A549 (cell line): ENCODE measurements around the gene SUGCT. TPM values are rescaled to one million over a fixed set of nuclear protein-coding genes. Genes with fewer than 3 reads are reported as not detected.

ENCODE experiments used
- ATAC-seq, 2 experiments: fragments of 200-7000 bp in 1 of 2; fragments of >200 bp in 1 of 2; cut with Nextera tagmentation in 1 of 2; cut with Tn5 transposase in 1 of 2; 3 replicates each; pipeline versions ENCODE4 v1.8.0 to v1.9.1; 2018 to 2020; ENCODE audit warnings: mild to moderate bottlenecking in 1 of 2, moderate library complexity in 1 of 2
- CTCF ChIA-PET: fragments of 300-600 bp; sonication (Branson Sonifier 250); formaldehyde crosslinking; extraction: SDS; loops from one replicate; lab custom pipeline; 2021; ENCODE audit warnings: antibody characterized with exemption, inconsistent platforms; lab: Yijun Ruan, JAX
- POLR2A ChIA-PET: fragments of 350-600 bp; formaldehyde crosslinking; extraction: SDS; loops from one replicate; lab custom pipeline; 2021; ENCODE audit warnings: antibody characterized with exemption, inconsistent platforms; lab: Yijun Ruan, JAX
- DNase-seq, 2 experiments: peaks; one replicate each; pipeline versions ENCODE4 v3.0.0 to v3.0.0-alpha.2; 2011 to 2016; ENCODE audit warnings: low read depth in 1 of 2, low spot score in 1 of 2
- FAIRE-seq: peaks from 2 replicates; lab custom pipeline; 2011; peaks lifted over from hg19 to GRCh38; lab: Jason Lieb, UNC
- H3K27ac ChIP-seq, 2 experiments: fragments of >200 bp; sonication (Bioruptor Twin); formaldehyde crosslinking; 3 replicates each; pipeline ENCODE4 v1.5.1; 2016 to 2017
- H3K4me1 ChIP-seq: fragments of >200 bp; sonication (Bioruptor Twin); formaldehyde crosslinking; 3 replicates; pipeline ENCODE4 v1.6.1; 2016
- H3K4me2 ChIP-seq: fragments of >200 bp; sonication (Bioruptor Twin); formaldehyde crosslinking; 3 replicates; pipeline ENCODE4 v1.6.1; 2016
- H3K4me3 ChIP-seq: fragments of >200 bp; sonication (Bioruptor Twin); formaldehyde crosslinking; 3 replicates; pipeline ENCODE4 v1.5.1; 2016
- H3K9me3 ChIP-seq: fragments of >200 bp; sonication (Bioruptor Twin); formaldehyde crosslinking; 3 replicates; pipeline ENCODE4 v1.6.1; 2016
- ATOH8 ChIP-seq: fragments of 250-450 bp; sonication (Bioruptor Pico); IDR thresholded peaks from 2 replicates; pipeline ENCODE4 v1.5.0; 2020; ENCODE audit warnings: low read depth, mild to moderate bottlenecking, moderate library complexity
- BHLHE40 ChIP-seq: IDR thresholded peaks from 2 replicates; pipeline ENCODE4 v1.6.1; 2012; ENCODE audit warnings: low read depth, low read length, inconsistent platforms
- CBX2 ChIP-seq: fragments of 200-600 bp; sonication (generic); IDR thresholded peaks from 2 replicates; pipeline ENCODE4 v1.6.1; 2016; ENCODE audit warnings: low read depth, mild to moderate bottlenecking, borderline replicate concordance
- CHD2 ChIP-seq: fragments of 150-350 bp; IDR thresholded peaks from 2 replicates; pipeline ENCODE4 v1.6.1; 2014; ENCODE audit warnings: low read length; ENCODE audit not compliant: partially characterized antibody
- ELK1 ChIP-seq: fragments of 150-350 bp; IDR thresholded peaks from 2 replicates; pipeline ENCODE4 v1.6.1; 2014; ENCODE audit warnings: low read depth, mild to moderate bottlenecking, low read length
- FOSL2 ChIP-seq, 2 experiments: fragments of 450-650 bp in 1 of 2; fragments of >200 bp in 1 of 2; sonication (Bioruptor Twin) in 1 of 2; formaldehyde crosslinking; IDR thresholded peaks; 2 replicates each; pipeline versions ENCODE4 v1.5.0 to v1.6.1; 2016 to 2020; ENCODE audit warnings: mild to moderate bottlenecking in 1 of 2, moderate library complexity in 1 of 2
- HDAC2 ChIP-seq: fragments of 200-600 bp; sonication (generic); IDR thresholded peaks from 2 replicates; pipeline ENCODE4 v1.6.1; 2016
- HOXA7 ChIP-seq: fragments of 250-450 bp; sonication (Bioruptor Pico); IDR thresholded peaks from 2 replicates; pipeline ENCODE4 v1.5.0; 2020; ENCODE audit warnings: mild to moderate bottlenecking, moderate library complexity
- HOXB13 ChIP-seq: fragments of 250-450 bp; sonication (Bioruptor Pico); IDR thresholded peaks from 2 replicates; pipeline ENCODE4 v1.5.0; 2020; ENCODE audit warnings: low read depth, mild to moderate bottlenecking, moderate library complexity
- MAFK ChIP-seq: fragments of 450-650 bp; IDR thresholded peaks from 2 replicates; pipeline ENCODE4 v1.6.1; 2014; ENCODE audit not compliant: partially characterized antibody
- MAZ ChIP-seq: fragments of 150-350 bp; IDR thresholded peaks from 2 replicates; pipeline ENCODE4 v1.6.1; 2014; ENCODE audit warnings: antibody characterized with exemption, low read depth, low read length, borderline replicate concordance
- NR3C1 ChIP-seq: fragments of >200 bp; sonication (Bioruptor Twin); formaldehyde crosslinking; IDR thresholded peaks from 3 replicates; pipeline ENCODE4 v1.6.1; 2017
- PBX3 ChIP-seq: IDR thresholded peaks from 2 replicates; pipeline ENCODE4 v1.6.1; 2012
- RARB ChIP-seq: fragments of 250-450 bp; sonication (Bioruptor Pico); IDR thresholded peaks from 2 replicates; pipeline ENCODE4 v1.8.0; 2021; ENCODE audit warnings: mild to moderate bottlenecking, moderate library complexity
- RCOR1 ChIP-seq: fragments of 150-350 bp; IDR thresholded peaks from 2 replicates; pipeline ENCODE4 v1.6.1; 2014; ENCODE audit warnings: antibody characterized with exemption, low read length, low read depth
- RFX5 ChIP-seq: fragments of 450-650 bp; IDR thresholded peaks from 2 replicates; pipeline ENCODE4 v1.7.1; 2014; ENCODE audit warnings: antibody characterized with exemption, mild to moderate bottlenecking, moderate library complexity
- TP53 ChIP-seq: fragments of 250-450 bp; sonication (Bioruptor Pico); IDR thresholded peaks from 2 replicates; pipeline ENCODE4 v1.5.0; 2021; ENCODE audit warnings: mild to moderate bottlenecking, moderate library complexity
- ZFP36 ChIP-seq: fragments of 450-650 bp; IDR thresholded peaks from 2 replicates; pipeline ENCODE4 v1.6.1; 2014; ENCODE audit warnings: borderline replicate concordance; ENCODE audit not compliant: partially characterized antibody
- ZNF302 ChIP-seq: fragments of 250-450 bp; sonication (Bioruptor Pico); IDR thresholded peaks from 2 replicates; pipeline ENCODE4 v1.9.0; 2021; ENCODE audit warnings: inconsistent platforms, mild to moderate bottlenecking, moderate library complexity
- ZSCAN20 ChIP-seq: fragments of 250-450 bp; sonication (Bioruptor Pico); IDR thresholded peaks from 2 replicates; pipeline ENCODE4 v1.8.0; 2022; ENCODE audit warnings: mild to moderate bottlenecking, moderate library complexity
- WGBS: methylation state at CpG from one replicate; pipeline ENCODE4 v1.1.6; 2017; ENCODE audit errors: missing lambda C conversion rate; 5-methylcytosine and 5-hydroxymethylcytosine counted together
- polyA plus RNA-seq, 4 experiments: library from polyadenylated mRNA; depleted of rRNA in 3 of 4; stranded (reverse); fragments of >200 nt; fragmentation: RNase III in 1 of 4; extraction: RNeasy Plus Mini Kit Qiagen cat#74134 plus additional on column Dnase treatment in 1 of 4; gene quantifications; 2 replicates in 3 of 4; 3 replicates in 1 of 4; pipeline ENCODE4 v1.2.3, GENCODE V29; 2011 to 2017
- TF ChIP-seq, protein P1 (sequence below): fragments of 200-600 bp; sonication (generic); IDR thresholded peaks from 2 replicates; pipeline ENCODE4 v1.6.1; 2016; ENCODE audit warnings: antibody characterized with exemption, mild to moderate bottlenecking, moderate library complexity
- TF ChIP-seq, protein P2 (sequence below): fragments of 450-650 bp; IDR thresholded peaks from 2 replicates; pipeline ENCODE4 v1.6.1; 2014; ENCODE audit warnings: antibody characterized with exemption

Gene SUGCT
- polyA plus RNA-seq, 2 of the 4 experiments (the other 2 are of a cell fraction) = 1.4 to 1.6 TPM

- POLR2A ChIA-PET = no interaction called here
- FAIRE-seq (no peak), DNase-seq (no peak), ATAC-seq (no peak)
- WGBS = 6% methylated on average over 5 of the region's 5 CpGs
- H3K4me1 ChIP-seq = no peaks in the 10 kb centered on the region
- no peak for TF ChIP-seq FOSL2 (IDR thresholded peaks at IDR 0.05)
- TF ChIP-seq FOSL2 (CRISPR knock-in tag; IDR thresholded peaks at IDR 0.05) = no peak
- TF ChIP-seq HOXB13 (CRISPR knock-in tag) = no peak
- TF ChIP-seq ZNF302 (CRISPR knock-in tag) = no peak
- TF ChIP-seq, protein P1, sequence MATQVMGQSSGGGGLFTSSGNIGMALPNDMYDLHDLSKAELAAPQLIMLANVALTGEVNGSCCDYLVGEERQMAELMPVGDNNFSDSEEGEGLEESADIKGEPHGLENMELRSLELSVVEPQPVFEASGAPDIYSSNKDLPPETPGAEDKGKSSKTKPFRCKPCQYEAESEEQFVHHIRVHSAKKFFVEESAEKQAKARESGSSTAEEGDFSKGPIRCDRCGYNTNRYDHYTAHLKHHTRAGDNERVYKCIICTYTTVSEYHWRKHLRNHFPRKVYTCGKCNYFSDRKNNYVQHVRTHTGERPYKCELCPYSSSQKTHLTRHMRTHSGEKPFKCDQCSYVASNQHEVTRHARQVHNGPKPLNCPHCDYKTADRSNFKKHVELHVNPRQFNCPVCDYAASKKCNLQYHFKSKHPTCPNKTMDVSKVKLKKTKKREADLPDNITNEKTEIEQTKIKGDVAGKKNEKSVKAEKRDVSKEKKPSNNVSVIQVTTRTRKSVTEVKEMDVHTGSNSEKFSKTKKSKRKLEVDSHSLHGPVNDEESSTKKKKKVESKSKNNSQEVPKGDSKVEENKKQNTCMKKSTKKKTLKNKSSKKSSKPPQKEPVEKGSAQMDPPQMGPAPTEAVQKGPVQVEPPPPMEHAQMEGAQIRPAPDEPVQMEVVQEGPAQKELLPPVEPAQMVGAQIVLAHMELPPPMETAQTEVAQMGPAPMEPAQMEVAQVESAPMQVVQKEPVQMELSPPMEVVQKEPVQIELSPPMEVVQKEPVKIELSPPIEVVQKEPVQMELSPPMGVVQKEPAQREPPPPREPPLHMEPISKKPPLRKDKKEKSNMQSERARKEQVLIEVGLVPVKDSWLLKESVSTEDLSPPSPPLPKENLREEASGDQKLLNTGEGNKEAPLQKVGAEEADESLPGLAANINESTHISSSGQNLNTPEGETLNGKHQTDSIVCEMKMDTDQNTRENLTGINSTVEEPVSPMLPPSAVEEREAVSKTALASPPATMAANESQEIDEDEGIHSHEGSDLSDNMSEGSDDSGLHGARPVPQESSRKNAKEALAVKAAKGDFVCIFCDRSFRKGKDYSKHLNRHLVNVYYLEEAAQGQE = no peak
- TF ChIP-seq PBX3 = no peak
- no peak for TF ChIP-seq MAFK
- TF ChIP-seq HOXA7 (CRISPR knock-in tag) = no peak
- TF ChIP-seq ZFP36 = no peak
- no peak for TF ChIP-seq CBX2
- no peak overlapping the region for H3K4me3 ChIP-seq
- CTCF ChIA-PET = interaction anchor here (0.6 to 2.6 kb wide), 11 partner anchors 10 to 1380 kb away, joined by 3 to 17 read pairs (median 3); no protein-coding TSS in a partner anchor
- H3K9me3 ChIP-seq = no peaks in the 10 kb centered on the region
- H3K27ac ChIP-seq = no peak overlapping the region
- no peak overlapping the region for H3K4me2 ChIP-seq
These were observed 195.6 kb downstream of the SUGCT start for GRCh38 chr7:40330408-40330807.

DNA sequence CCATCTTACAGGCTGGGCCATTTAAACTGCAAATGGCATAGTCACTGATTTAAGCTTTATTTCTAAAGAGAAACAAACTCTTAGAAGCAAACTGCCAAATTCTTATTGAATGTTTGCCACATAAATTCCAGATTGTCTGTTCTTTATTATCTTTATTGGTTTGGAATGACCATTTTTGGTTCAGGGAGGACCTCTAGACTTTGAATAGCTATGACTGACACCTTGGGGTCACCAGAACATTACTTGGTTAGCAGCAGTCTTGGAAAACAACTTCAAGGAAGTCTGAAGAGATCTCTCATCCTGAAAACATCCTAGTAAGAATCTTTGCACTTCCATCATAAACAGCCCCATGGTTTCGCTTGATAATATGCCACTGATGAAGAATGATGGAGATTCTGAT lies 197.1 kb downstream of the SUGCT start:
- Histone ChIP-seq H3K4me1 (no peaks in the 10 kb centered on the region), H3K4me3 (no peak overlapping the region), H3K4me2 (no peak overlapping the region), H3K9me3 (no peaks in the 10 kb centered on the region), H3K27ac (no peak overlapping the region)
- ATAC-seq = no peak
- POLR2A ChIA-PET = no interaction called here
- DNase-seq = no peak
- CTCF ChIA-PET = interaction anchor here (1.5 to 2.6 kb wide), 4 partner anchors 17 to 1374 kb away, joined by 7 to 17 read pairs (median 10); no protein-coding TSS in a partner anchor
- WGBS = 0% methylated on average over 1 of the region's 1 CpG
- FAIRE-seq = no peak
- TF ChIP-seq HDAC2 (no peak), HOXA7 (CRISPR knock-in tag) (no peak), FOSL2 (IDR thresholded peaks at IDR 0.05) (no peak), FOSL2 (CRISPR knock-in tag; IDR thresholded peaks at IDR 0.05) (no peak), CBX2 (no peak), TP53 (no peak), RFX5 (no peak), ATOH8 (no peak), NR3C1 (no peak), ELK1 (no peak), ZNF302 (CRISPR knock-in tag) (no peak), RCOR1 (no peak), RARB (CRISPR knock-in tag) (no peak), HOXB13 (CRISPR knock-in tag) (no peak), MAZ (no peak), ZSCAN20 (CRISPR knock-in tag) (no peak), BHLHE40 (no peak), CHD2 (no peak)
- TF ChIP-seq, protein P2, sequence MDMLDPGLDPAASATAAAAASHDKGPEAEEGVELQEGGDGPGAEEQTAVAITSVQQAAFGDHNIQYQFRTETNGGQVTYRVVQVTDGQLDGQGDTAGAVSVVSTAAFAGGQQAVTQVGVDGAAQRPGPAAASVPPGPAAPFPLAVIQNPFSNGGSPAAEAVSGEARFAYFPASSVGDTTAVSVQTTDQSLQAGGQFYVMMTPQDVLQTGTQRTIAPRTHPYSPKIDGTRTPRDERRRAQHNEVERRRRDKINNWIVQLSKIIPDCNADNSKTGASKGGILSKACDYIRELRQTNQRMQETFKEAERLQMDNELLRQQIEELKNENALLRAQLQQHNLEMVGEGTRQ = no peak
